HCT116 (cell line): ENCODE results near the gene PPM1H. TPM values are rescaled to one million over a fixed set of nuclear protein-coding genes. Genes with fewer than 3 reads are reported as not detected.

Experiments used
- ATAC-seq: fragments of 200-7000 bp; cut with Tn5 transposase; 2 replicates; pipeline ENCODE4 v1.9.1; 2020; ENCODE audit warnings: mild to moderate bottlenecking, moderate library complexity
- BruUV-seq: library from RNA; stranded (reverse); fragments of 400-500 nt; replicated peaks from 2 replicates; lab custom pipeline; 2021; lab: Mats Ljungman, UMichigan
- CTCF ChIA-PET: fragments of 300-600 bp; sonication (Branson Sonifier 250); formaldehyde crosslinking; loops from one replicate; lab custom pipeline; 2021; ENCODE audit warnings: antibody characterized with exemption; lab: Charles Lee
- POLR2A ChIA-PET: fragments of 300-600, 350-600 bp; sonication (Branson Sonifier 250); formaldehyde crosslinking; loops from one replicate; lab custom pipeline; 2021; ENCODE audit warnings: antibody characterized with exemption; lab: Charles Lee
- RAD21 ChIA-PET, 2 experiments: fragments of 300-600 bp; sonication (Branson Sonifier 250); formaldehyde crosslinking; loops; one replicate each; lab custom pipeline; 2023; ENCODE audit warnings: low total read pairs in 2 of 2; ENCODE audit not compliant: uncharacterized antibody in 2 of 2, unreplicated experiment in 2 of 2, low non-redundant PET in 1 of 2; lab: Charles Lee
- DNase-seq: peaks from one replicate; pipeline ENCODE4 v3.0.0-alpha.2; 2010; ENCODE audit warnings: low read depth, low spot score
- H2AFZ ChIP-seq: fragments of 200-600 bp; shearing (Covaris generic), sonication (generic); 2 replicates; pipeline ENCODE4 v1.6.1; 2017; ENCODE audit warnings: low read depth, mixed run types, mixed read lengths, antibody characterized with exemption, low read length; ENCODE audit not compliant: poor library complexity, severe bottlenecking
- H3K27ac ChIP-seq: 2 replicates; pipeline ENCODE4 v1.5.1; 2012; ENCODE audit warnings: low read depth, low read length
- H3K27me3 ChIP-seq: fragments of 200-600 bp; sonication (generic); 2 replicates; pipeline ENCODE4 v1.6.1; 2016; ENCODE audit warnings: mixed run types, low read length, mixed read lengths; ENCODE audit not compliant: insufficient read depth
- H3K36me3 ChIP-seq, 2 experiments: fragments of 200-500 bp in 1 of 2; fragments of 200-600 bp in 1 of 2; sonication (Bioruptor generic) in 1 of 2; sonication (generic) in 1 of 2; 2 replicates each; pipeline versions ENCODE4 v1.5.1 to v1.6.1; 2014 to 2016; ENCODE audit warnings: low read length in 2 of 2, inconsistent platforms in 1 of 2, mixed read lengths in 1 of 2, mixed run types in 1 of 2; ENCODE audit not compliant: insufficient read depth in 2 of 2, control insufficient read depth in 1 of 2
- H3K4me1 ChIP-seq, 2 experiments: fragments of 200-600 bp in 1 of 2; sonication (generic) in 1 of 2; 2 replicates each; pipeline versions ENCODE4 v1.5.1 to v1.6.1; 2012 to 2017; ENCODE audit warnings: low read length in 2 of 2, inconsistent platforms in 1 of 2, mild to moderate bottlenecking in 1 of 2, mixed read lengths in 1 of 2, mixed run types in 1 of 2, moderate library complexity in 1 of 2; ENCODE audit not compliant: insufficient read depth in 2 of 2, control insufficient read depth in 1 of 2
- H3K4me2 ChIP-seq: fragments of 200-600 bp; sonication (generic); 2 replicates; pipeline ENCODE4 v1.6.1; 2017; ENCODE audit warnings: mixed run types, low read length, mixed read lengths
- H3K4me3 ChIP-seq, 2 experiments: fragments of 200-600 bp in 1 of 2; sonication (generic) in 1 of 2; replicated peaks in 1 of 2; 2 replicates each; pipeline ENCODE4 v1.5.1; 2011 to 2016; ENCODE audit warnings: low read length in 2 of 2, control low read depth in 1 of 2, low read depth in 1 of 2, mild to moderate bottlenecking in 1 of 2, mixed read lengths in 1 of 2, mixed run types in 1 of 2
- H3K79me2 ChIP-seq: fragments of 200-600 bp; sonication (generic); 2 replicates; pipeline ENCODE4 v1.6.1; 2017; ENCODE audit warnings: mild to moderate bottlenecking, mixed run types, low read length, moderate library complexity, mixed read lengths; ENCODE audit not compliant: insufficient read depth
- H3K9ac ChIP-seq: fragments of 200-600 bp; sonication (generic); 2 replicates; pipeline ENCODE4 v1.6.1; 2016; ENCODE audit warnings: low read length, mixed read lengths
- H3K9me2 ChIP-seq: fragments of 200-600 bp; sonication (generic), shearing (Covaris generic); 2 replicates; pipeline ENCODE4 v1.6.1; 2017; ENCODE audit warnings: mixed run types, mild to moderate bottlenecking, moderate library complexity; ENCODE audit not compliant: insufficient read depth
- H3K9me3 ChIP-seq, 2 experiments: fragments of 200-500 bp in 1 of 2; fragments of 200-600 bp in 1 of 2; sonication (Bioruptor generic) in 1 of 2; sonication (generic) in 1 of 2; 2 replicates each; pipeline ENCODE4 v1.6.1; 2014 to 2017; ENCODE audit warnings: low read length in 2 of 2, mixed read lengths in 2 of 2, inconsistent platforms in 1 of 2, low read depth in 1 of 2, mild to moderate bottlenecking in 1 of 2, mixed run types in 1 of 2, moderate library complexity in 1 of 2; ENCODE audit not compliant: control insufficient read depth in 1 of 2, insufficient read depth in 1 of 2
- H4K20me1 ChIP-seq: fragments of 200-600 bp; sonication (generic), shearing (Covaris generic); 2 replicates; pipeline ENCODE4 v1.6.1; 2017; ENCODE audit warnings: mixed run types, mild to moderate bottlenecking, moderate library complexity; ENCODE audit not compliant: insufficient read depth
- ATF3 ChIP-seq: IDR thresholded peaks from 2 replicates; pipeline ENCODE4 v1.6.1; 2012
- EZH2phosphoT487 ChIP-seq: fragments of 200-600 bp; IDR thresholded peaks from 2 replicates; pipeline ENCODE4 v1.6.1; 2018; ENCODE audit warnings: antibody characterized with exemption, borderline replicate concordance
- RAD21 ChIP-seq: IDR thresholded peaks from 2 replicates; pipeline ENCODE4 v1.6.1; 2012; ENCODE audit warnings: low read depth, mild to moderate bottlenecking
- REST ChIP-seq: IDR thresholded peaks from 2 replicates; pipeline ENCODE4 v1.6.1; 2012; ENCODE audit warnings: low read depth
- SIN3A ChIP-seq: IDR thresholded peaks from 2 replicates; pipeline ENCODE4 v1.6.1; 2012; ENCODE audit warnings: low read depth
- intact Hi-C: fragments of 100-400 bp; cut with micrococcal nuclease; formaldehyde crosslinking; loops from 2 replicates; pipeline ENCODE4 v1.10.0; 2022
- total RNA-seq: library from RNA; stranded (reverse); gene quantifications from one replicate; pipeline ENCODE4 v1.2.1, GENCODE V29; 2021; ENCODE audit not compliant: unreplicated experiment

PPM1H gene
- total RNA-seq, 1 experiment from 2014 or later: 8.0 TPM

GRCh38 chr12:62737615-62738014, 197.3 kb downstream of the PPM1H start (continued):
- no peak for TF ChIP-seq REST

GRCh38 chr12:62737188-62737587, 197.8 kb downstream of the PPM1H start:
- no peak overlapping the region for H3K4me3 ChIP-seq
- TF ChIP-seq RAD21 (no peak), SIN3A (no peak), ATF3 (no peak), EZH2phosphoT487 (no peak)
- TF ChIP-seq, all 23 proteins: peak for 0
- ChIA-PET RAD21 (no interaction called here), CTCF (no interaction called here), POLR2A (no interaction called here)
- no peak overlapping the region for H3K9ac ChIP-seq
- no peaks in the 10 kb centered on the region for H3K79me2 ChIP-seq
- no peaks in the 10 kb centered on the region for H3K9me3 ChIP-seq
- peaks cover 28 to 59% of the 10 kb centered on the region in 2 experiments for H3K4me1 ChIP-seq
- H3K27ac ChIP-seq: no peak overlapping the region
- H3K9me2 ChIP-seq: no peaks in the 10 kb centered on the region
- DNase-seq (no peak), ATAC-seq (no peak)
- H3K27me3 ChIP-seq: no peaks in the 10 kb centered on the region
- no peak overlapping the region for H2AFZ ChIP-seq
- no TSS peak for BruUV-seq
- H4K20me1 ChIP-seq: no peaks in the 10 kb centered on the region
- H3K4me2 ChIP-seq: no peak overlapping the region
- H3K36me3 ChIP-seq: no peaks in the 10 kb centered on the region
- intact Hi-C loops: no loop called here
